HepG2 (cell line): ENCODE results near the gene OSGIN1. TPM values are rescaled to one million over a fixed set of nuclear protein-coding genes. Genes with fewer than 3 reads are reported as not detected.
A peak's percentile ranks its signal among the peaks of the same experiment; 100 is the strongest.

ENCODE experiments used
- ARNT ChIP-seq: fragments of 450-650 bp; IDR thresholded peaks from 2 replicates; pipeline ENCODE4 v1.6.1; 2017
- CCDC6 ChIP-seq: sonication (generic); formaldehyde crosslinking; IDR thresholded peaks from 2 replicates; pipeline ENCODE4 v1.8.1; 2022; ENCODE audit warnings: mild to moderate bottlenecking, missing genetic modification reagents, moderate library complexity
- CEBPB ChIP-seq: IDR thresholded peaks from 2 replicates; pipeline ENCODE4 v1.6.1; 2011; ENCODE audit warnings: low read depth, low read length, improper control_type of control experiment, borderline replicate concordance
- DNMT3B ChIP-seq: conservative IDR thresholded peaks from 2 replicates; pipeline ENCODE4 v1.6.1; 2016; ENCODE audit warnings: missing biosample characterization, control low read depth
- FOXP1 ChIP-seq, 2 experiments: fragments of 450-650 bp in 1 of 2; IDR thresholded peaks; 2 replicates each; pipeline ENCODE4 v1.6.1; 2017 to 2018; ENCODE audit warnings: antibody characterized with exemption in 1 of 2
- HDAC6 ChIP-seq: fragments of 200-600 bp; sonication (generic); IDR thresholded peaks from 2 replicates; pipeline ENCODE4 v1.7.0; 2017; ENCODE audit warnings: mild to moderate bottlenecking, antibody characterized with exemption, low read length, low read depth
- KDM3A ChIP-seq: IDR thresholded peaks from 2 replicates; pipeline ENCODE4 v1.6.1; 2018; ENCODE audit warnings: low read depth, missing compliant biosample characterization
- MAFK ChIP-seq, 2 experiments: IDR thresholded peaks in 1 of 2; conservative IDR thresholded peaks in 1 of 2; 2 replicates each; pipeline ENCODE4 v1.6.1; 2011; ENCODE audit warnings: improper control_type of control experiment in 2 of 2, low read length in 2 of 2
- NFKB2 ChIP-seq: sonication (generic); formaldehyde crosslinking; IDR thresholded peaks from 2 replicates; pipeline ENCODE4 v1.4.0; 2020; ENCODE audit warnings: missing genetic modification reagents, borderline replicate concordance
- PHB2 ChIP-seq: fragments of 450-650 bp; IDR thresholded peaks from 2 replicates; pipeline ENCODE4 v1.6.1; 2018; ENCODE audit not compliant: partially characterized antibody
- ZFP62 ChIP-seq: sonication (generic); formaldehyde crosslinking; IDR thresholded peaks from 2 replicates; pipeline ENCODE4 v1.4.0; 2020; ENCODE audit warnings: missing genetic modification reagents
- ZMYM3 ChIP-seq: sonication (generic); formaldehyde crosslinking; IDR thresholded peaks from 2 replicates; pipeline ENCODE4 v1.5.1; 2020; ENCODE audit warnings: mild to moderate bottlenecking, missing genetic modification reagents
- ZNF468 ChIP-seq: sonication (generic); formaldehyde crosslinking; IDR thresholded peaks from 2 replicates; pipeline ENCODE4 v1.8.0; 2022; ENCODE audit warnings: mild to moderate bottlenecking, moderate library complexity, missing genetic modification reagents
- ZSCAN29 ChIP-seq: sonication (generic); formaldehyde crosslinking; conservative IDR thresholded peaks from 2 replicates; pipeline ENCODE4 v1.4.0; 2020; ENCODE audit warnings: mild to moderate bottlenecking, missing genetic modification reagents
- ZSCAN31 ChIP-seq: sonication (generic); formaldehyde crosslinking; IDR thresholded peaks from 2 replicates; pipeline ENCODE4 v1.5.0; 2020; ENCODE audit warnings: low read depth, mild to moderate bottlenecking, missing genetic modification reagents
- polyA plus RNA-seq, 8 experiments: library from polyadenylated mRNA; depleted of rRNA in 3 of 8; stranded (reverse) in 7 of 8; unstranded in 1 of 8; fragments of >200 nt; fragmentation: Illumina TruSeq in 4 of 8; extraction: Trizol in 4 of 8; gene quantifications; 2 replicates each; pipeline versions ENCODE4 v1.2.1 to v1.2.3, GENCODE V29; 2011 to 2016; ENCODE audit warnings: low read depth in 4 of 8, missing spikeins in 1 of 8, mixed read lengths in 1 of 8; ENCODE audit not compliant: insufficient read depth in 1 of 8
- total RNA-seq, 5 experiments: library from RNA; depleted of rRNA; stranded (reverse); fragments of >200 nt; fragmentation: Illumina TruSeq; extraction: Trizol; gene quantifications; 2 replicates each; pipeline ENCODE4 v1.2.3, GENCODE V29; 2016; ENCODE audit warnings: low read depth in 1 of 5
- TF ChIP-seq, protein P1 (sequence below): sonication (generic); formaldehyde crosslinking; IDR thresholded peaks from 2 replicates; pipeline ENCODE4 v1.4.0; 2020; ENCODE audit warnings: missing genetic modification reagents, borderline replicate concordance
- TF ChIP-seq, protein P2 (sequence below): IDR thresholded peaks from 2 replicates; pipeline ENCODE4 v1.6.1; 2016; ENCODE audit warnings: low read depth
- TF ChIP-seq, protein P3 (sequence below): sonication (generic); formaldehyde crosslinking; IDR thresholded peaks from 2 replicates; pipeline ENCODE4 v1.5.0; 2020; ENCODE audit warnings: mild to moderate bottlenecking, missing genetic modification reagents
- TF ChIP-seq, protein P4 (sequence below): sonication (generic); formaldehyde crosslinking; IDR thresholded peaks from 2 replicates; pipeline ENCODE4; 2020; ENCODE audit warnings: missing genetic modification reagents, mild to moderate bottlenecking, borderline replicate concordance

OSGIN1 gene
- total and polyA plus RNA-seq, 2 of the 13 experiments (the other 11 are each of a cell fraction or from before 2014, with no cell fraction given) = 20.5 to 27.1 TPM

DNA sequence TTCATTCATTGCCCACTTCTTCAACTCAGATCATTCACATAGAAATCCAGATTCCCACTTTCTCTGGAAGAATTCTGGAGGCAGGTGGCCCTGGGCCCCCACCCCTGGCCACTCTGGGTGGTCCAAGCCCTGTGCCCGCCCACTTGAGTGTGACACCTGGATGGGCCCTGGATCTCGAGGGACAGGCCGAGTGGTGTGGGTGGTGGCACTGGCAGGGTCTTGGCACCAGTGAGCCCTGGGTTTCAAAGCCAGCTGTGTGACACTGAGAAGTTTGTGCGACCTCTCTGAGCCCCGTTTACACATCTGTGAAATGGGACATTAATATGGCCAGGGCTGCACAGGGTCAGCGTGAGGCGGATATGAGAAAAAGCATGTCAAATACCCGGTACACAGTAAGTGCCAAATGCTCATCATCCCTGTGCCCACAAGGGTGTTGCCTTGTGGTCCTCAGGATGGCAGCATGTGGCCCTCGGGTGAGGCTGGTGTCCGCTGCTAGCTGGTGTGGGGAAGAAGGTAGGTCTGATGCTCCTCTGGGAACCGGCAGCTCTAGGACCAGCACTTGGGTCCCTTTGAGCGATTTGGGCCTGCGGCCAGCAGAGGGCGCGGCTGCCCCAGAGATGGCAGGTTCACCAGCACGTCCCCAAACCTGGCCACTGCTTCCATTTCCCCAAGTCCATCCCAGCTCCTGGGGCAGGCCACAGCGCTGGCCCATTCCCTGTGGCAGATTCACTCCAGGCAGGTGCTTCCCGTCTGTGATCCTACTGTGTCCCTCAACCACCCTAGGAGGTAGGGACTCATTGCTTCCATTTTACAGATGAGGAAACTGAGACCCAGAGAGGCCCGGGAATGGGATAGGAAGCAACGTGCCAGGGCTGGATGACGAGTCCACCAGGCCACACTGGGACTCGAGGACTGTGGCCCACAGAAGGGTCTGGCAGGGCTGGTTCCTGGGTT, 3.6 kb downstream of the OSGIN1 start (continued):
- TF ChIP-seq, protein P1, sequence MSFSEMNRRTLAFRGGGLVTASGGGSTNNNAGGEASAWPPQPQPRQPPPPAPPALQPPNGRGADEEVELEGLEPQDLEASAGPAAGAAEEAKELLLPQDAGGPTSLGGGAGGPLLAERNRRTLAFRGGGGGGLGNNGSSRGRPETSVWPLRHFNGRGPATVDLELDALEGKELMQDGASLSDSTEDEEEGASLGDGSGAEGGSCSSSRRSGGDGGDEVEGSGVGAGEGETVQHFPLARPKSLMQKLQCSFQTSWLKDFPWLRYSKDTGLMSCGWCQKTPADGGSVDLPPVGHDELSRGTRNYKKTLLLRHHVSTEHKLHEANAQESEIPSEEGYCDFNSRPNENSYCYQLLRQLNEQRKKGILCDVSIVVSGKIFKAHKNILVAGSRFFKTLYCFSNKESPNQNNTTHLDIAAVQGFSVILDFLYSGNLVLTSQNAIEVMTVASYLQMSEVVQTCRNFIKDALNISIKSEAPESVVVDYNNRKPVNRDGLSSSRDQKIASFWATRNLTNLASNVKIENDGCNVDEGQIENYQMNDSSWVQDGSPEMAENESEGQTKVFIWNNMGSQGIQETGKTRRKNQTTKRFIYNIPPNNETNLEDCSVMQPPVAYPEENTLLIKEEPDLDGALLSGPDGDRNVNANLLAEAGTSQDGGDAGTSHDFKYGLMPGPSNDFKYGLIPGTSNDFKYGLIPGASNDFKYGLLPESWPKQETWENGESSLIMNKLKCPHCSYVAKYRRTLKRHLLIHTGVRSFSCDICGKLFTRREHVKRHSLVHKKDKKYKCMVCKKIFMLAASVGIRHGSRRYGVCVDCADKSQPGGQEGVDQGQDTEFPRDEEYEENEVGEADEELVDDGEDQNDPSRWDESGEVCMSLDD (CRISPR knock-in tag) = no peak
- TF ChIP-seq ZSCAN31 (CRISPR knock-in tag) = no peak
- TF ChIP-seq ZSCAN29 (CRISPR knock-in tag) = no peak
- no peak for TF ChIP-seq ZFP62
- no peak for TF ChIP-seq DNMT3B (CRISPR knock-in tag)
- TF ChIP-seq ARNT = no peak
- TF ChIP-seq, protein P2, sequence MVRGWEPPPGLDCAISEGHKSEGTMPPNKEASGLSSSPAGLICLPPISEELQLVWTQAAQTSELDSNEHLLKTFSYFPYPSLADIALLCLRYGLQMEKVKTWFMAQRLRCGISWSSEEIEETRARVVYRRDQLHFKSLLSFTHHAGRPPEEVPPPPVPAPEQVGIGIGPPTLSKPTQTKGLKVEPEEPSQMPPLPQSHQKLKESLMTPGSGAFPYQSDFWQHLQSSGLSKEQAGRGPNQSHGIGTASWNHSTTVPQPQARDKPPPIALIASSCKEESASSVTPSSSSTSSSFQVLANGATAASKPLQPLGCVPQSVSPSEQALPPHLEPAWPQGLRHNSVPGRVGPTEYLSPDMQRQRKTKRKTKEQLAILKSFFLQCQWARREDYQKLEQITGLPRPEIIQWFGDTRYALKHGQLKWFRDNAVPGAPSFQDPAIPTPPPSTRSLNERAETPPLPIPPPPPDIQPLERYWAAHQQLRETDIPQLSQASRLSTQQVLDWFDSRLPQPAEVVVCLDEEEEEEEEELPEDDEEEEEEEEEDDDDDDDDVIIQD (CRISPR knock-in tag) = no peak
- peak; percentile 24; the same call in 1 of the 2 replicates for TF ChIP-seq NFKB2 (CRISPR knock-in tag)
- no peak for TF ChIP-seq MAFK (conservative IDR thresholded peaks at IDR 0.05 in 1 of 2, IDR thresholded peaks at IDR 0.05 in 1 of 2; ENCODE audit: low read length in 2 of 2)
- no peak for TF ChIP-seq CCDC6 (CRISPR knock-in tag)
- no peak for TF ChIP-seq FOXP1 (IDR thresholded peaks at IDR 0.05)
- no peak for TF ChIP-seq FOXP1 (CRISPR knock-in tag; IDR thresholded peaks at IDR 0.05)
- peak; percentile 65; the same call in 1 of the 2 replicates for TF ChIP-seq KDM3A (CRISPR knock-in tag)
- no peak for TF ChIP-seq CEBPB
- TF ChIP-seq ZMYM3 = peak; percentile 93; the same call in 1 of the 2 replicates
- TF ChIP-seq, protein P3, sequence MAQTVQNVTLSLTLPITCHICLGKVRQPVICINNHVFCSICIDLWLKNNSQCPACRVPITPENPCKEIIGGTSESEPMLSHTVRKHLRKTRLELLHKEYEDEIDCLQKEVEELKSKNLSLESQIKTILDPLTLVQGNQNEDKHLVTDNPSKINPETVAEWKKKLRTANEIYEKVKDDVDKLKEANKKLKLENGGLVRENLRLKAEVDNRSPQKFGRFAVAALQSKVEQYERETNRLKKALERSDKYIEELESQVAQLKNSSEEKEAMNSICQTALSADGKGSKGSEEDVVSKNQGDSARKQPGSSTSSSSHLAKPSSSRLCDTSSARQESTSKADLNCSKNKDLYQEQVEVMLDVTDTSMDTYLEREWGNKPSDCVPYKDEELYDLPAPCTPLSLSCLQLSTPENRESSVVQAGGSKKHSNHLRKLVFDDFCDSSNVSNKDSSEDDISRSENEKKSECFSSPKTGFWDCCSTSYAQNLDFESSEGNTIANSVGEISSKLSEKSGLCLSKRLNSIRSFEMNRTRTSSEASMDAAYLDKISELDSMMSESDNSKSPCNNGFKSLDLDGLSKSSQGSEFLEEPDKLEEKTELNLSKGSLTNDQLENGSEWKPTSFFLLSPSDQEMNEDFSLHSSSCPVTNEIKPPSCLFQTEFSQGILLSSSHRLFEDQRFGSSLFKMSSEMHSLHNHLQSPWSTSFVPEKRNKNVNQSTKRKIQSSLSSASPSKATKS (CRISPR knock-in tag) = no peak
- no peak for TF ChIP-seq ZNF468
- TF ChIP-seq, protein P4, sequence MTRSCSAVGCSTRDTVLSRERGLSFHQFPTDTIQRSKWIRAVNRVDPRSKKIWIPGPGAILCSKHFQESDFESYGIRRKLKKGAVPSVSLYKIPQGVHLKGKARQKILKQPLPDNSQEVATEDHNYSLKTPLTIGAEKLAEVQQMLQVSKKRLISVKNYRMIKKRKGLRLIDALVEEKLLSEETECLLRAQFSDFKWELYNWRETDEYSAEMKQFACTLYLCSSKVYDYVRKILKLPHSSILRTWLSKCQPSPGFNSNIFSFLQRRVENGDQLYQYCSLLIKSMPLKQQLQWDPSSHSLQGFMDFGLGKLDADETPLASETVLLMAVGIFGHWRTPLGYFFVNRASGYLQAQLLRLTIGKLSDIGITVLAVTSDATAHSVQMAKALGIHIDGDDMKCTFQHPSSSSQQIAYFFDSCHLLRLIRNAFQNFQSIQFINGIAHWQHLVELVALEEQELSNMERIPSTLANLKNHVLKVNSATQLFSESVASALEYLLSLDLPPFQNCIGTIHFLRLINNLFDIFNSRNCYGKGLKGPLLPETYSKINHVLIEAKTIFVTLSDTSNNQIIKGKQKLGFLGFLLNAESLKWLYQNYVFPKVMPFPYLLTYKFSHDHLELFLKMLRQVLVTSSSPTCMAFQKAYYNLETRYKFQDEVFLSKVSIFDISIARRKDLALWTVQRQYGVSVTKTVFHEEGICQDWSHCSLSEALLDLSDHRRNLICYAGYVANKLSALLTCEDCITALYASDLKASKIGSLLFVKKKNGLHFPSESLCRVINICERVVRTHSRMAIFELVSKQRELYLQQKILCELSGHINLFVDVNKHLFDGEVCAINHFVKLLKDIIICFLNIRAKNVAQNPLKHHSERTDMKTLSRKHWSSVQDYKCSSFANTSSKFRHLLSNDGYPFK = 0 out of 2 replicates have a peak, but pooled peaks have one; percentile 28
- TF ChIP-seq PHB2 = no peak
- TF ChIP-seq HDAC6 = no peak
